GM12892 (cell line): ENCODE results near the gene ABCA6.

Experiments
- POLR2A ChIP-seq: IDR thresholded peaks from 2 replicates; pipeline ENCODE4 v1.6.1; 2011; ENCODE audit warnings: low read depth, low read length, control low read depth
- POLR2AphosphoS5 ChIP-seq: IDR thresholded peaks from 2 replicates; pipeline ENCODE4 v1.6.1; 2011; ENCODE audit warnings: low read depth, low read length, control low read depth
- TAF1 ChIP-seq: IDR thresholded peaks from 2 replicates; pipeline ENCODE4 v1.6.1; 2011; ENCODE audit warnings: low read depth, mild to moderate bottlenecking, control low read depth, low read length, borderline replicate concordance

- TF ChIP-seq POLR2A (no peak), POLR2AphosphoS5 (no peak), TAF1 (no peak)
These were observed 5.8 kb upstream of the ABCA6 start for GRCh38 chr17:69147460-69147859.
